GM12872 (cell line): ENCODE data around the gene DUS3L.

Source experiments
- TF ChIP-seq, protein P1 (sequence below): IDR thresholded peaks from 3 replicates; pipeline ENCODE4 v1.5.1; 2011; ENCODE audit warnings: low read depth, mild to moderate bottlenecking, low read length, moderate library complexity; ENCODE audit not compliant: insufficient read depth

Gene DUS3L

DNA sequence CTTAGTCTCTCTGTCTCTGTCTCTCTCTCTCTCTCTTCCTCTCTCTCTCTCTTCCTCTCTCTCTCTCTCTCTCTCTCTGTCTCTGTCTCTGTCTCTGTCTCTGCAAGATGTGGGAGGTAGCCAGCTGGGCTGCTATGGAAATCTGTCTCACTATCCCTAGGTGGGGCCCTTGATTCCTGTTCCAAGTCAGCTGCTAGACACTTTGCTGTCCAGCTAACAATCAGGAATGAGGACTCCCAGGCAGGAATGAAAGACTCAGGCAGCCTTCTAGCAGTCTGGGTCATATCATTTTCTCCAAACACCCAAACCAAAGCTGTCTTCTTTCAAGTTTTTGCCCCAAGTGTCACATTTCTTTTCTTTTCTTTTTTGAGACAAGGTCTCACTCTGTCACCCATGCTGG, 47.3 kb downstream of the DUS3L start:
- TF ChIP-seq, protein P1, sequence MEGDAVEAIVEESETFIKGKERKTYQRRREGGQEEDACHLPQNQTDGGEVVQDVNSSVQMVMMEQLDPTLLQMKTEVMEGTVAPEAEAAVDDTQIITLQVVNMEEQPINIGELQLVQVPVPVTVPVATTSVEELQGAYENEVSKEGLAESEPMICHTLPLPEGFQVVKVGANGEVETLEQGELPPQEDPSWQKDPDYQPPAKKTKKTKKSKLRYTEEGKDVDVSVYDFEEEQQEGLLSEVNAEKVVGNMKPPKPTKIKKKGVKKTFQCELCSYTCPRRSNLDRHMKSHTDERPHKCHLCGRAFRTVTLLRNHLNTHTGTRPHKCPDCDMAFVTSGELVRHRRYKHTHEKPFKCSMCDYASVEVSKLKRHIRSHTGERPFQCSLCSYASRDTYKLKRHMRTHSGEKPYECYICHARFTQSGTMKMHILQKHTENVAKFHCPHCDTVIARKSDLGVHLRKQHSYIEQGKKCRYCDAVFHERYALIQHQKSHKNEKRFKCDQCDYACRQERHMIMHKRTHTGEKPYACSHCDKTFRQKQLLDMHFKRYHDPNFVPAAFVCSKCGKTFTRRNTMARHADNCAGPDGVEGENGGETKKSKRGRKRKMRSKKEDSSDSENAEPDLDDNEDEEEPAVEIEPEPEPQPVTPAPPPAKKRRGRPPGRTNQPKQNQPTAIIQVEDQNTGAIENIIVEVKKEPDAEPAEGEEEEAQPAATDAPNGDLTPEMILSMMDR: no peak

DNA sequence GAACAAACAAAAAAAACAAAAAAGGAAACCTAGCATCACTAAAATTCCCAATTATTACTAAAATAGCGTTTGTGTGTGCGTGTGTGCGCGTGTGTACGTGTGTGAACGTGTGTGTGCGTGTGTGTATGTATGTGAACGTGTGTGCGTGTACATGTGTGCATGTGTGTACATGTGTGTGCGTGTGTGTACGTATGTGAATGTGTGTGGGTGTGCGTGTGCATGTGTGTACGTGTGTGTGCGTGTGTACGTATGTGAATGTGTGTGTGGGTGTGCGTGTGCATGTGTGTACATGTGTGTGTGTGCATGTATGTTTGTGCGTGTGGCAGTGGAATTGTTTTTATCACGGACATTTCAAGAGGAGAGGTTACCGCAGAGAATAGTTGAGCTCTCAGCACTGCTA, 48.9 kb downstream of the DUS3L start:
- TF ChIP-seq, protein P1: no peak

DNA sequence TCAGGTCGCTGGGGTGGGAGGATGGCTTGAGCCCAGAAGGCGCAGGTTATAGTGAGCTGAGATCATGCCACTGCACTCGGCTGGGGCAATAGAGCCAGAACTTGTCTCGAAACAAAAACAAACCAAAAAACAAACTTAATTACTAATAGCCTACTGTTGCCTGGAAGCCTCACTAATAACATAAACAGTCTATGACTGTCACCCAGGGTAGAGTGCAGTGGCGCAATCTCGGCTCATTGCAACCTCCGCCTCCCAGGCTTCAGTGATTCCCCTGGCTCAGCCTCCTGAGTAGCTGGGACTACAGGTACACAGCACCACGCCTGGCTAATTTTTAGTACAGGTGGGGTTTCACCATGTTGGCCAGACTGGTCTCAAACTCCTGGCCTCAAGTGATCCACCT, 52.5 kb downstream of the DUS3L start:
- TF ChIP-seq, protein P1: no peak
